ENCODE results near the gene LRMDA. TPM values are rescaled to one million over a fixed set of nuclear protein-coding genes. Genes with fewer than 3 reads are reported as not detected.

LRMDA gene
- total and polyA plus RNA-seq, 2 donors (not counting 1 experiment from before 2014, with no cell fraction given): 0.12 TPM; not detected in 1

DNA sequence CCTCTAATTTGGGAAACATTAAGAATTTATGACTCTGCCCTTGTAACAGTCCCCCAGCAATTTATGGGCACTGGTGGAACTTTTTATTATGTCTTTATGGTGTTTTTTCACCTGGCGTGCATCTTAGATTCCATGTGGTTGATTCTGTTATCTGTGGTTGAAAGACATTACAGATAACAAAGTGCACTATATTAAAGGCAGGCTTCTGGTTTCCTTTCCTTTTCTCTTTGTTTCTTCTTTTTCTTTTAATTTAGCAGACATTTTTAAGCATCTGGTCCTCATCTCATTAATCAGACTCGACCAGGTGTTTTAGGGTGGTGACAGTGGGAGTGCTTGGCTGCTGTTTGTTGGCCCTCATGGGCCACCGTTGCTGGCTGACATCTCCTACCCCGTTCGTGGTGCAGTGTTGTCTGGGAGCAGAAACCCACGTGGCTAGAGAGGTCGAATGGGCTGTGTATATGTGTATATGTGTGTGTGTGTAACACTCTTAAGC, 77.4 kb downstream of the LRMDA start:
- H3K27ac Mint-ChIP-seq: no peak overlapping the region
- Histone ChIP-seq H3K9ac (ENCODE audit: low read length) (no peak overlapping the region), H3K4me3 (ENCODE audit: control extremely low read depth in 1 of 5, extremely low read depth in 1 of 5, insufficient read depth in 1 of 5, low read depth in 2 of 5, low read length in 4 of 5) (no peak overlapping the region), H3K4me2 (replicated peaks; ENCODE audit: low read depth, low read length, poor library complexity, severe bottlenecking) (no peak overlapping the region), H3K36me3 (replicated peaks in 1 of 2; ENCODE audit: control extremely low read depth in 1 of 2, control insufficient read depth in 1 of 2, extremely low read depth in 1 of 2, insufficient read depth in 2 of 2, low read length in 1 of 2) (no peaks in the 10 kb centered on the region), H3K27ac (ENCODE audit: low read length in 2 of 2) (no peak overlapping the region), H3K79me2 (ENCODE audit: control insufficient read depth, insufficient read depth, low read length) (no peaks in the 10 kb centered on the region), H3K4me1 (ENCODE audit: control insufficient read depth in 2 of 2, insufficient read depth in 2 of 2, low read length in 2 of 2) (no peaks in the 10 kb centered on the region), H2AFZ (ENCODE audit: insufficient read depth, low read depth, low read length, poor library complexity, severe bottlenecking) (no peak overlapping the region), H3K9me3 (ENCODE audit: control extremely low read depth in 1 of 3, control insufficient read depth in 2 of 3, insufficient read depth in 1 of 3, low read length in 2 of 3) (no peaks in the 10 kb centered on the region), H3K27me3 (replicated peaks in 1 of 4; ENCODE audit: control extremely low read depth in 1 of 4, control insufficient read depth in 3 of 4, insufficient read depth in 4 of 4, low read length in 3 of 4) (peaks cover 0 to 2% (median 0%) of the 10 kb centered on the region in 4 experiments), H4K20me1 (ENCODE audit: control insufficient read depth, insufficient read depth, low read length, poor library complexity, severe bottlenecking) (no peaks in the 10 kb centered on the region)
- 31% methylated on average over 3 of the region's 7 CpGs for WGBS (ENCODE audit: insufficient coverage)
- no peaks in the 10 kb centered on the region for H3K4me1 Mint-ChIP-seq
- H3K4me3 Mint-ChIP-seq: no peak overlapping the region
- ChIA-PET CTCF (no interaction called here), POLR2A (no interaction called here)
- ATAC-seq (ENCODE audit: low read depth) (no peak), DNase-seq (no peak)
- no peak for TF ChIP-seq EZH2 (IDR thresholded peaks at IDR 0.05; ENCODE audit: borderline replicate concordance, insufficient read depth, low read depth, low read length, poor library complexity, severe bottlenecking)
- peaks cover 4% of the 10 kb centered on the region for H3K27me3 Mint-ChIP-seq
- intact Hi-C loops (cut with micrococcal nuclease): no loop called here
- no peaks in the 10 kb centered on the region for H3K9me3 Mint-ChIP-seq (ENCODE audit: insufficient read depth)

- Mint-ChIP-seq H3K9me3 (ENCODE audit: insufficient read depth) (peaks cover 2% of the 10 kb centered on the region), H3K27me3 (peaks cover 4% of the 10 kb centered on the region), H3K4me3 (no peak overlapping the region), H3K27ac (no peak overlapping the region), H3K4me1 (no peaks in the 10 kb centered on the region)
- H3K27me3 ChIP-seq (replicated peaks in 1 of 4; ENCODE audit: control extremely low read depth in 1 of 4, control insufficient read depth in 3 of 4, insufficient read depth in 4 of 4, low read length in 3 of 4): peaks cover 0 to 2% (median 0%) of the 10 kb centered on the region in 4 experiments
- H3K4me3 ChIP-seq (ENCODE audit: control extremely low read depth in 1 of 5, extremely low read depth in 1 of 5, insufficient read depth in 1 of 5, low read depth in 2 of 5, low read length in 4 of 5): no peak overlapping the region
- no CpG with 5 or more reads among the region's 2 CpGs for WGBS (ENCODE audit: insufficient coverage)
- H2AFZ ChIP-seq (ENCODE audit: insufficient read depth, low read depth, low read length, poor library complexity, severe bottlenecking): no peak overlapping the region
- no peak for TF ChIP-seq EZH2 (IDR thresholded peaks at IDR 0.05; ENCODE audit: borderline replicate concordance, insufficient read depth, low read depth, low read length, poor library complexity, severe bottlenecking)
- TF ChIP-seq CTCF (IDR thresholded peaks at IDR 0.05): no peak
- no peaks in the 10 kb centered on the region for H3K36me3 ChIP-seq (replicated peaks in 1 of 2; ENCODE audit: control extremely low read depth in 1 of 2, control insufficient read depth in 1 of 2, extremely low read depth in 1 of 2, insufficient read depth in 2 of 2, low read length in 1 of 2)
- no peak overlapping the region for H3K9ac ChIP-seq (ENCODE audit: low read length)
- H3K79me2 ChIP-seq (ENCODE audit: control insufficient read depth, insufficient read depth, low read length): no peaks in the 10 kb centered on the region
- no peaks in the 10 kb centered on the region for H4K20me1 ChIP-seq (ENCODE audit: control insufficient read depth, insufficient read depth, low read length, poor library complexity, severe bottlenecking)
- H3K4me2 ChIP-seq (replicated peaks; ENCODE audit: low read depth, low read length, poor library complexity, severe bottlenecking): no peak overlapping the region
- ATAC-seq (ENCODE audit: low read depth): no peak
- no peaks in the 10 kb centered on the region for H3K4me1 ChIP-seq (ENCODE audit: control insufficient read depth in 2 of 2, insufficient read depth in 2 of 2, low read length in 2 of 2)
- no peak for DNase-seq
- H3K27ac ChIP-seq (ENCODE audit: low read length in 2 of 2): no peak overlapping the region
- CTCF ChIA-PET: no interaction called here
- no peaks in the 10 kb centered on the region for H3K9me3 ChIP-seq (ENCODE audit: control extremely low read depth in 1 of 3, control insufficient read depth in 2 of 3, insufficient read depth in 1 of 3, low read length in 2 of 3)
- intact Hi-C loops (cut with micrococcal nuclease): no loop called here
- POLR2A ChIA-PET: no interaction called here
Observed at GRCh38 chr10:75509706-75510105, 78.3 kb downstream of the LRMDA start.
